Endothelial cell of hepatic sinusoid (primary cell): ENCODE measurements around the gene RUNX1.

ENCODE experiments used
- in situ Hi-C: cut with HindIII; loops from 2 replicates; pipeline ENCODE4 v1.10.0; 2017; ENCODE audit warnings: low sequenced_read_pairs

RUNX1 gene

GRCh38 chr21:35037384-35037765, 11.7 kb downstream of the RUNX1 start:
- in situ Hi-C loops: no loop called here

GRCh38 chr21:35036465-35037383, 12.4 kb downstream of the RUNX1 start:
- in situ Hi-C loops: no loop called here

GRCh38 chr21:35035581-35035980, 13.5 kb downstream of the RUNX1 start:
- in situ Hi-C loops: no loop called here

- in situ Hi-C loops: no loop called here
Measured at GRCh38 chr21:35035116-35035515, 14.0 kb downstream of the RUNX1 start.

- in situ Hi-C loops: no loop called here
Measured at GRCh38 chr21:35034203-35034926, 14.7 kb downstream of the RUNX1 start.

- in situ Hi-C loops: no loop called here
Measured at GRCh38 chr21:35032474-35033263, 16.4 kb downstream of the RUNX1 start.

GRCh38 chr21:35028451-35028978, 20.6 kb downstream of the RUNX1 start:
- in situ Hi-C loops: no loop called here

GRCh38 chr21:35027563-35028450, 21.3 kb downstream of the RUNX1 start:
- in situ Hi-C loops: no loop called here

GRCh38 chr21:35026617-35027562, 22.2 kb downstream of the RUNX1 start:
- in situ Hi-C loops: no loop called here

- in situ Hi-C loops: no loop called here
Measured at GRCh38 chr21:35026153-35026500, 23.0 kb downstream of the RUNX1 start.

GRCh38 chr21:35025206-35026152, 23.6 kb downstream of the RUNX1 start:
- in situ Hi-C loops: no loop called here

GRCh38 chr21:35024513-35024912, 24.6 kb downstream of the RUNX1 start:
- in situ Hi-C loops: no loop called here

- in situ Hi-C loops: no loop called here
Measured at GRCh38 chr21:35024071-35024420, 25.1 kb downstream of the RUNX1 start.

- in situ Hi-C loops: no loop called here
Measured at GRCh38 chr21:35023396-35024070, 25.6 kb downstream of the RUNX1 start.

GRCh38 chr21:35021546-35021945, 27.6 kb downstream of the RUNX1 start:
- in situ Hi-C loops: no loop called here

- in situ Hi-C loops: no loop called here
Measured at GRCh38 chr21:35020902-35021301, 28.2 kb downstream of the RUNX1 start.

GRCh38 chr21:35020436-35020835, 28.7 kb downstream of the RUNX1 start:
- in situ Hi-C loops: no loop called here
